Hematopoietic multipotent progenitor cell treated with erythropoietin and hydrocortisone succinate and interleukin-3 and kit ligand, for 15 days (in vitro differentiated cells): ENCODE results near the gene ATP1A2.

ENCODE experiments used
- DNase-seq: peaks from one replicate; pipeline ENCODE4 v3.0.0-alpha.2; 2015; ENCODE audit warnings: low spot score

The ATP1A2 gene

GRCh38 chr1:160085686-160086455, 29.7 kb upstream of the ATP1A2 start:
- DNase-seq: peak; percentile 74

GRCh38 chr1:160086456-160086892, 29.1 kb upstream of the ATP1A2 start:
- no peak for DNase-seq

- no peak for DNase-seq
Observed at GRCh38 chr1:160087118-160087662, 28.4 kb upstream of the ATP1A2 start.

- DNase-seq: no peak
Observed at GRCh38 chr1:160089883-160090282, 25.7 kb upstream of the ATP1A2 start.

- DNase-seq: no peak
Observed at GRCh38 chr1:160090760-160091159, 24.8 kb upstream of the ATP1A2 start.

- no peak for DNase-seq
Observed at GRCh38 chr1:160091666-160092223, 23.8 kb upstream of the ATP1A2 start.

- DNase-seq: no peak
Observed at GRCh38 chr1:160092366-160093068, 23.0 kb upstream of the ATP1A2 start.

GRCh38 chr1:160093069-160093395, 22.5 kb upstream of the ATP1A2 start:
- DNase-seq: no peak

- no peak for DNase-seq
Observed at GRCh38 chr1:160093624-160094290, 21.8 kb upstream of the ATP1A2 start.

GRCh38 chr1:160094291-160094625, 21.3 kb upstream of the ATP1A2 start:
- DNase-seq: no peak

- no peak for DNase-seq
Observed at GRCh38 chr1:160094806-160095205, 20.8 kb upstream of the ATP1A2 start.

- DNase-seq: no peak
Observed at GRCh38 chr1:160095382-160096105, 20.0 kb upstream of the ATP1A2 start.

GRCh38 chr1:160096274-160097116, 19.1 kb upstream of the ATP1A2 start:
- no peak for DNase-seq

- no peak for DNase-seq
Observed at GRCh38 chr1:160097151-160097910, 18.2 kb upstream of the ATP1A2 start.

GRCh38 chr1:160097911-160098851, 17.4 kb upstream of the ATP1A2 start, which contains the start of gene IGSF8:
IGSF8 (minus strand) TSS chr1:160098619; CDS start chr1:160098472, 147 bp downstream.
- peak; percentile 65 for DNase-seq

- peak; percentile 81 for DNase-seq
Observed at GRCh38 chr1:160098852-160099561, 16.6 kb upstream of the ATP1A2 start.

GRCh38 chr1:160099716-160100375, 15.7 kb upstream of the ATP1A2 start:
- no peak for DNase-seq
